HG03439 (cell line): ENCODE measurements around the gene HNF4A.

Experiments
- ATAC-seq: cut with Tn5 transposase; IDR thresholded peaks from one replicate; pipeline ENCODE4 v1.9.1; 2021; ENCODE audit warnings: mild to moderate bottlenecking, moderate library complexity; ENCODE audit not compliant: unreplicated experiment

The HNF4A gene

GRCh38 chr20:44423480-44423879 is 68.0 kb downstream of the HNF4A start:
- ATAC-seq: no peak

- ATAC-seq: no peak
Measured at GRCh38 chr20:44424039-44424495, 68.6 kb downstream of the HNF4A start.

- ATAC-seq: no peak
Measured at GRCh38 chr20:44425923-44426322, 70.4 kb downstream of the HNF4A start.

GRCh38 chr20:44426879-44427790 is 71.6 kb downstream of the HNF4A start:
- no peak for ATAC-seq

- no peak for ATAC-seq
Measured at GRCh38 chr20:44427804-44428173, 72.3 kb downstream of the HNF4A start.

- ATAC-seq: no peak
Measured at GRCh38 chr20:44428174-44429016, 72.9 kb downstream of the HNF4A start.

- ATAC-seq: no peak
Measured at GRCh38 chr20:44429017-44429339, 73.5 kb downstream of the HNF4A start.

- ATAC-seq: no peak
Measured at GRCh38 chr20:44429419-44430269, 74.1 kb downstream of the HNF4A start.

- ATAC-seq: no peak
Measured at GRCh38 chr20:44430270-44431065, 75.0 kb downstream of the HNF4A start.

GRCh38 chr20:44431118-44431501 is 75.6 kb downstream of the HNF4A start:
- no peak for ATAC-seq

GRCh38 chr20:44431502-44432234 is 76.2 kb downstream of the HNF4A start:
- no peak for ATAC-seq

GRCh38 chr20:44432618-44433577 is 77.4 kb downstream of the HNF4A start:
- ATAC-seq: no peak

- no peak for ATAC-seq
Measured at GRCh38 chr20:44433751-44434538, 78.4 kb downstream of the HNF4A start.

GRCh38 chr20:44435630-44436335 is 80.3 kb downstream of the HNF4A start:
- no peak for ATAC-seq

- no peak for ATAC-seq
Measured at GRCh38 chr20:44436393-44436792, 80.9 kb downstream of the HNF4A start.

GRCh38 chr20:44437497-44437896 is 82.0 kb downstream of the HNF4A start:
- no peak for ATAC-seq

- no peak for ATAC-seq
Measured at GRCh38 chr20:44438782-44439181, 83.3 kb downstream of the HNF4A start.
